Activated T-cell treated with anti-CD3 and anti-CD28 coated beads for 4 hours (primary cell): ENCODE data around the gene MAGI2.

Source experiments
- DNase-seq: peaks from one replicate; pipeline ENCODE4 v3.0.0-alpha.2; 2020

Gene MAGI2

GRCh38 chr7:79453558-79454360 lies at the start of gene MAGI2:
Gene MAGI2 (minus strand): TSS chr7:79453667. CDS start chr7:79453320, 347 bp downstream.
- DNase-seq: no peak

- DNase-seq: no peak
These were observed 48.7 kb upstream of the MAGI2 start for GRCh38 chr7:79502151-79502550.

GRCh38 chr7:79500759-79501158 lies 47.3 kb upstream of the MAGI2 start:
- DNase-seq: no peak

- no peak for DNase-seq
These were observed 44.3 kb upstream of the MAGI2 start for GRCh38 chr7:79497728-79498127.

- no peak for DNase-seq
These were observed 42.2 kb upstream of the MAGI2 start for GRCh38 chr7:79495544-79496272.

GRCh38 chr7:79494046-79494445 lies 40.6 kb upstream of the MAGI2 start:
- no peak for DNase-seq

- no peak for DNase-seq
These were observed 35.9 kb upstream of the MAGI2 start for GRCh38 chr7:79489371-79489770.

- DNase-seq: no peak
These were observed 24.9 kb upstream of the MAGI2 start for GRCh38 chr7:79478386-79478785.

- no peak for DNase-seq
These were observed 22.0 kb upstream of the MAGI2 start for GRCh38 chr7:79475455-79475854.

- DNase-seq: no peak
These were observed 18.2 kb upstream of the MAGI2 start for GRCh38 chr7:79471699-79472098.

- DNase-seq: no peak
These were observed 17.8 kb upstream of the MAGI2 start for GRCh38 chr7:79471283-79471682.

GRCh38 chr7:79465551-79465950 lies 12.1 kb upstream of the MAGI2 start:
- DNase-seq: no peak

GRCh38 chr7:79464051-79464450 lies 10.6 kb upstream of the MAGI2 start:
- DNase-seq: no peak

GRCh38 chr7:79462390-79462789 lies 8.9 kb upstream of the MAGI2 start:
- no peak for DNase-seq

- DNase-seq: no peak
These were observed 8.2 kb upstream of the MAGI2 start for GRCh38 chr7:79461660-79462059.

GRCh38 chr7:79459381-79459780 lies 5.9 kb upstream of the MAGI2 start:
- no peak for DNase-seq

- DNase-seq: no peak
These were observed 5.3 kb upstream of the MAGI2 start for GRCh38 chr7:79458796-79459195.

GRCh38 chr7:79455173-79455790 lies 1.8 kb upstream of the MAGI2 start:
- DNase-seq: no peak

GRCh38 chr7:79454361-79454960 lies 994 bp upstream of the MAGI2 start:
- DNase-seq: no peak

GRCh38 chr7:79453266-79453557 lies 255 bp downstream of the MAGI2 start:
- no peak for DNase-seq

GRCh38 chr7:79452495-79453265 lies 787 bp downstream of the MAGI2 start:
- no peak for DNase-seq

- DNase-seq: no peak
These were observed 1.4 kb downstream of the MAGI2 start for GRCh38 chr7:79452032-79452494.

GRCh38 chr7:79451580-79451979 lies 1.9 kb downstream of the MAGI2 start:
- DNase-seq: no peak
